Epidermal melanocyte (primary cell): ENCODE data around the gene CDKL1.
"Not testable (repeated sequence)": the region's sequence is repeated elsewhere in the genome, so short reads cannot be mapped to it uniquely, and the experiment has no call there.

Experiments
- DNase-seq: peaks from one replicate; pipeline ENCODE4 v3.0.0; 2011; ENCODE audit warnings: low spot score; ENCODE audit not compliant: insufficient read length

Gene CDKL1

DNA sequence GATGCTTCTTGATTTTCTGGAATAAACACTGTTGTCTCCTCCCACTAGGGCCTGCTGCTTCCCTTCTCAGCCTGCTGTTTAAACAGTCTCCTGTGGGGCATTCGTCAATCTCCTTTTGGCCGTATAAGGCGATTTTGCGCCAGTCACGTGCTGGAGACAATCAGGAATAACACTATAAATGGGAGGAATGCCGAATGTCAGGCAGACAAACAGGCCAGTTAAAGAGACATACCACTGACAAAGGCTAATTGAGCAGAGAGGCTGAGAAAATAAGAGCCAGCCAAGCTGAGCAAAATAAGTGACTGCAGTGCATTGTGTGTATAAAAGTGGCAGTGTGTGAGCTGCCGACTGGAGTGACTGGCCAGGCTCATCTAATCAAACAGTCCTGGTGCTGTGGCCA, 61.3 kb downstream of the CDKL1 start:
- DNase-seq: peak; percentile 49

DNA sequence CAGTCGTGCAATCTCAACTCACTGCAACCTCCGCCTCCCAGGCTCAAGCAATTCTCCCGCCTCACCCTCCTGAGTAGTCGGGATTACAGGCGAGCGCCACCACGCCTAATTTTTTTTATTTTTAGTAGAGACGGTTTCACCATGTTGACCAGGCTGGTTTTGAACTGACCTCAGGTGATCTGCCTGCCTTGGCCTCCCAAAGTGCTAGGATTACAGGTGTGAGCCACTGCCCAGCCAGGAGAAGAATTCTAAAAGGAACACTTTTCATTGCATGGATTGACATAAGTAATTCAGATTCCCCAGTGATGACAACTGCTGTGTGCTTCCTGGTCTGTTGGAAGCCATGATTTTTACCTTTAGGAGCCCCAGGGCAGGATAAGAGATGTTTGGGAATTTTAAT, 62.5 kb downstream of the CDKL1 start:
- no peak for DNase-seq

DNA sequence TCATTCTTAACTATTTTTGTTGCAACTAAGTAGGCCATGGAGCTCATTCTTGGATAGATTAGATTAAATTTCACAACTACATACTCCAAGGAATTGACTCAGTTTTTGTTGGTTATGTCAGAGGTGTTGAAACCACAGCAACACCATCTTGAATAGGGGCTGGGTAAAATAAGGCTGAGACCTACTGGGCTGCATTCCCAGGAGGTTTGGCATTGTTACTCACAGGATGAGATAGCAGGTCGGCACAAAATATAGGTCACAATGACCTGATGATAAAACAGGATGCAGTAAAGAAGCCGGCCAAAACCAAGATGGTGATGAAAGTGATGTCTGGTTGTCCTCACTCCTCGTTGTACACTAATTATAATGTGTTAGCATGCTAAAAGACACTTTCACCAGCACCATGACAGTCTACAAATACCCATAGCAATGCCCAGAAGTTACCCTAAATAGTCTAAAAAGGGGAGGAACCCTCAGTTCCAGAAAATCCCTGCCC, 63.6 kb downstream of the CDKL1 start:
- DNase-seq: no peak

GRCh38 chr14:50331596-50331995, 65.1 kb downstream of the CDKL1 start:
- DNase-seq: no peak

DNA sequence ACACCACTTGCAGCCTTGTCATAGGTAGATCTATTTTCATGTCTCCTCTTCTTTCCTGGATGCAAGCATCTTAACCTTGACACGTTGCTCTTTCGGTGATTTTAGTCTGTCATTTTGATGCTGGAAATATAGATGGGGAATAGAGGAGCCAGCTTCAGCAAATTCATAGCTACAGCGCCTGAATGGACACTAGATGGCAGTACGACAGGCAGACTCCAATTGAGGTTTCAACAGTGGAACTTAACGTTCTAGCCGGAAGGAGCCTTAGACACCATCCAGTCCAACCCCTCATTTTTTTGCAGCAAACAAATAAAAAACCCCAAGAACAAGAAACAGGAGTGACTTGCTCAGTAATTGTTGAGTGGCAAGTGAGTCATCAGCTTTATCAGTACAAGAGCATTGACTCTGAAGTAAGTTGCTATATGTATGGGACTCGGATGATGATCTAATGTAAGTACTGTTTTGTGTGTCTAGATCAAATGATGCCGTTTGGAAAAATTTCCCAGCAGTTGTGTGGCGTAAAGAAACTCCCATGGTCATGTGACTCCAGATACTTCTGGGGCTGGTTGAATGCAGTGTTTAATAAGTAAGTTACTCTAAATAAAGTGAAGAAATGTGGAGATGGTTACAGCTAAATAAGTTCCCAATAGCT, 75.5 kb downstream of the CDKL1 start:
- peak; percentile 78 for DNase-seq

- no peak for DNase-seq
These were observed 76.4 kb downstream of the CDKL1 start for GRCh38 chr14:50320283-50320682.

DNA sequence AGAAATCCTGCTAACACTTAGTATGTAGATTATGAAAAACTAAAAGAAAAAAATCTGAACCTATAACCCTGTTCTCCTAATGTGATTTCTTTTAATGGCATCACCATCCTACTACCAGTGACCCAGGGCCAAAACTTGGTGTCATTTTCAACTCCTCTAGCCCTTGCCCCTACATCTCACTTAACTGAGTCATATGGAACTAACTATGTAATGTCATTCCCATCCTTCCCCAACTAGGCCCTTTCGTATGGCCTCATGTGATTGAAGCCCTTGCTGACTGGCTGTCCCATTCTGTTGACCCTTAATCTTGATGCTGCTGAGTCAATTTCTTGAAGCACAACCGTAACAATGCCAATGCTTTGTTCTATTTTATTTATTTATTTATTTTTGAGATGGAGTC, 77.0 kb downstream of the CDKL1 start:
- no peak for DNase-seq

DNA sequence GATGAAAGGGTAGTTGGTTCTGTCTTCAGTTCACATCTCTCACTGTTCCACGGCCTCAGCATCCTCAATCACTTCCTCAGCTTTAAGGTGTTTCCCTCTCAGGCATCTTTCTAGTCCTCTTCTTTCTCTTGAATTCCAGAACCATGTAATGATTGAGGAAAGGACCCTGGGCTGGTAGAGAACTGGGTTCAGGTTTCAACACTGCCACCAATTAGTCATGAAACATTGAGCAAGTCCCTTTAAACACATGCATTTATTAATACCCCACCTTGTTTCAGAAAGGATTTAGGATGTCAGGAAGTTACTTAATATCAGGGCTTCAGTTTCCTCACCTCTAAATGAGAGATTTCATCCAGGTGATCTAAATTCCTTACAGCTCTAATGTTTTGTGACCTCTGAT, 77.4 kb downstream of the CDKL1 start:
- no peak for DNase-seq

DNA sequence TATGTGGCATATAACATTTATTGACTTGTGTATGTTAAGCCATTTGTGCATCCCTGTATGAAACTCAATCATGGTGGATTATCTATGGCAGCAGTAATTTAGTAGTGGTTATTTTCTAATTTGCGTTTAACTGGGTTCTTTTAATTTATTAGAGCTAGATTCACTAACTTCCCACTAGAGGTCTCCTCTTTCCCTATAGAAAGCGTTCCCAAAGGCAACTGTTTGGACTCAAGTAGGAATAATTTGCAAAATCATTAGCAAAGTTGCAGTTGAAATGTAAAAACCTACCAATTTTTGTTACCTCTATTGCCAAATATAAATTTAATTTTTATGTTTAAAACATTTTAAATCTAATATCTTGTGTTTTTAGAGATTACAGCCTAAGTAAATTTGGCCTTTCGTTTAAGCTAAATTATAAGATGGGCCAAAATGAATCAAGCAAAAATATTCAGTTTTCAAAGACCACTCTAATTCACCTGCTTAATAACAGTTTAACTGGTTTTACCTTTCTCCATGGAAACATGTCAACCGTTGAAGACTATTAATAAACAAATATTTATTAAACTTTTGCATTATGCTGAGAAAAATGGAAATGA, 78.6 kb downstream of the CDKL1 start:
- peak; percentile 22 for DNase-seq

GRCh38 chr14:50314098-50314497, 82.6 kb downstream of the CDKL1 start:
- not testable (repeated sequence) for DNase-seq

GRCh38 chr14:50312734-50313054, 84.0 kb downstream of the CDKL1 start:
- no peak for DNase-seq

- DNase-seq: peak; percentile 93
These were observed 84.5 kb downstream of the CDKL1 start, which contains the start of the genes DMAC2L and L2HGDH for GRCh38 chr14:50311972-50312733. Gene DMAC2L (plus strand): TSS chr14:50312324. CDS start chr14:50321488, 9,164 bp downstream. Gene L2HGDH (minus strand): TSS chr14:50312229. CDS start chr14:50312150, 79 bp downstream.

- DNase-seq: peak; percentile 21
These were observed 85.2 kb downstream of the CDKL1 start for GRCh38 chr14:50311337-50311971.

GRCh38 chr14:50310445-50310844, 86.2 kb downstream of the CDKL1 start:
- DNase-seq: no peak

GRCh38 chr14:50308363-50308915, 88.2 kb downstream of the CDKL1 start:
- DNase-seq: no peak

DNA sequence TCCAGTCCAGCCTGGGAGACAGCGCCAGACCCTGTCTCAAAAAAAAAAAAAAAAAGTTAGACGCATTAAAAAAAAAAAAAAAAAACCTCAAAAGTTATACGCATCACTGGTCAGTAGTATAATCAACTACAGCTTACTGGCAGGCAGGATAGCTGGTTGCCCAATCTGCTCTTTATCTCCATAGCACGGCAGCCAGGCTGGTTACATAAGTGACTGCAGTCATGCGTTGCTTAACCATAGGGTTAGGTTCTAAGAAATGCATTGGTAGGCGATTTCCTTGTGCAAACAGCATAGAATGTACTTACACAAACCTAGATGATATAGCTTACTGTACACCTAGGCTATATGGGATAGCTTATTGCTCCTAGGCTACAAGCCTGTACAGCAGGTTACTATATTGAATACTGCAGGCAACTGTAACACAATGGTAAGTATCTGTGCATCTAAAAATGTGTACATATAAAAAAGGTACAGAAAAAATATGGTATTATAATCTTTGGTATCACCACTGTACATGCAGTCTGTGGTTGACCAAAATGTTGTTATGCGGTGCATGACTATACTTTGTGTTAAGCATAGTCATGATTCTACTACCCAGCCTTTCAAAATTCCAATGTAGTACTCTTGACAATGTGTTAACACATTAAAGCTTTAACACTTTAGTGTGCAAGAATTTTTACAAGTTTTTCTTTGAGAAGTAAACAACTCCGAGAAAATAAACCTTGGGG, 92.8 kb downstream of the CDKL1 start:
- DNase-seq: no peak

GRCh38 chr14:50301914-50302313, 94.8 kb downstream of the CDKL1 start:
- no peak for DNase-seq

- DNase-seq: no peak
These were observed 97.1 kb downstream of the CDKL1 start for GRCh38 chr14:50299585-50299984.

GRCh38 chr14:50290306-50290705, 106.4 kb downstream of the CDKL1 start:
- no peak for DNase-seq

- no peak for DNase-seq
These were observed 108.5 kb downstream of the CDKL1 start for GRCh38 chr14:50288146-50288545.

DNA sequence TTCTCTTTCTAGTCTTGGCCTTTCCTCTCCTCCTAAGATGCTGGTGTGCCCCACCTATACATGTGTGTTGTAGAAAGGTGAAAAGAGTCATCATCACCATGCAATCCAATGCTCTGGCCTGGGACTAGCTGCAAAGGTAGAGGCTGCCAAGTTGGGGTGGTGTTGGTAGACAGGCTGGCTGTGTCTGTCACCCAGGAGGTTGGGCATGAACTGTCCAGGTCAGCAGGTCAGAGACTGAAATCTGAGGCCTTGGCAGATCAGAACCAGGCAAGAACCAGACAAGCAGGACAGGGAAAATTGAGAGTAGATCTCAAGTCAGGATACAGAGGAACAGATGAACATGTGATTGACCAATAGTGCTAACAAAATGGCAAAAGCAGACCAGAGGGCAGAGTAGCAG, 110.8 kb downstream of the CDKL1 start:
- DNase-seq: no peak
